HL-60/S4 treated with phorbol 12-myristate 13-acetate at 8.2 ng/mL for 4 days and 3 days (cell line): ENCODE measurements around the gene SON.
"Not testable (repeated sequence)": the region's sequence is repeated elsewhere in the genome, so short reads cannot be mapped to it uniquely, and the experiment has no call there.

Experiments
- in situ Hi-C: fragments of 300-500 bp; cut with MboI; formaldehyde crosslinking; loops from 2 replicates; pipeline ENCODE4 v1.15.0; 2022; ENCODE audit warnings: low sequenced_read_pairs

SON gene

GRCh38 chr21:33572350-33572749, 29.5 kb downstream of the SON start:
- in situ Hi-C loops: no loop called here

GRCh38 chr21:33576741-33577141, 33.9 kb downstream of the SON start:
- in situ Hi-C loops: not testable (repeated sequence)

GRCh38 chr21:33578214-33578613, 35.4 kb downstream of the SON start:
- in situ Hi-C loops: no loop called here

GRCh38 chr21:33578959-33579542, 36.2 kb downstream of the SON start:
- in situ Hi-C loops: no loop called here

- in situ Hi-C loops: no loop called here
Measured at GRCh38 chr21:33584455-33584854, 41.6 kb downstream of the SON start.

- in situ Hi-C loops: no loop called here
Measured at GRCh38 chr21:33586927-33587326, 44.1 kb downstream of the SON start.

- in situ Hi-C loops: no loop called here
Measured at GRCh38 chr21:33587792-33588484, 45.1 kb downstream of the SON start.

- in situ Hi-C loops: no loop called here
Measured at GRCh38 chr21:33588485-33589335, 45.9 kb downstream of the SON start, which contains the start of gene DONSON. Gene DONSON, minus strand, starts transcription at chr21:33588684. Its CDS starts 43 bp downstream, at chr21:33588641.

GRCh38 chr21:33598051-33598450, 55.2 kb downstream of the SON start:
- in situ Hi-C loops: no loop called here

- in situ Hi-C loops: no loop called here
Measured at GRCh38 chr21:33608559-33608958, 65.7 kb downstream of the SON start.

- in situ Hi-C loops: no loop called here
Measured at GRCh38 chr21:33611006-33611744, 68.3 kb downstream of the SON start.

GRCh38 chr21:33617565-33617964, 74.7 kb downstream of the SON start:
- in situ Hi-C loops: not testable (repeated sequence)

- in situ Hi-C loops: no loop called here
Measured at GRCh38 chr21:33618407-33618806, 75.6 kb downstream of the SON start.

GRCh38 chr21:33619726-33620125, 76.9 kb downstream of the SON start:
- in situ Hi-C loops: no loop called here

GRCh38 chr21:33622253-33622652, 79.4 kb downstream of the SON start:
- in situ Hi-C loops: no loop called here

- in situ Hi-C loops: not testable (repeated sequence)
Measured at GRCh38 chr21:33626151-33626550, 83.3 kb downstream of the SON start.
